ENCODE measurements around the gene GRPEL1.
A peak's percentile ranks its signal among the peaks of the same experiment; 100 is the strongest.

GRPEL1 gene

GRCh38 chr4:7045553-7045952 lies 22.3 kb downstream of the GRPEL1 start:
- Histone ChIP-seq H3K36me3 (replicated peaks; ENCODE audit: low read depth, low read length) (peaks cover 10% of the 10 kb centered on the region), H3K9me3 (ENCODE audit: insufficient read depth, low read length) (no peaks in the 10 kb centered on the region), H3K79me2 (ENCODE audit: low read length) (peaks cover 69% of the 10 kb centered on the region), H4K20me1 (ENCODE audit: insufficient read depth, low read length) (peaks cover 46% of the 10 kb centered on the region), H3K9ac (ENCODE audit: low read length) (no peak overlapping the region), H3K4me1 (ENCODE audit: low read length) (peaks cover 22% of the 10 kb centered on the region), H2AFZ (ENCODE audit: low read depth, low read length) (no peak overlapping the region), H3K4me3 (ENCODE audit: low read length) (no peak overlapping the region), H3K27ac (ENCODE audit: low read length) (no peak overlapping the region), H3K27me3 (ENCODE audit: low read depth, low read length) (no peaks in the 10 kb centered on the region), H3K4me2 (ENCODE audit: low read length) (no peak overlapping the region)
- TF ChIP-seq, protein P1, sequence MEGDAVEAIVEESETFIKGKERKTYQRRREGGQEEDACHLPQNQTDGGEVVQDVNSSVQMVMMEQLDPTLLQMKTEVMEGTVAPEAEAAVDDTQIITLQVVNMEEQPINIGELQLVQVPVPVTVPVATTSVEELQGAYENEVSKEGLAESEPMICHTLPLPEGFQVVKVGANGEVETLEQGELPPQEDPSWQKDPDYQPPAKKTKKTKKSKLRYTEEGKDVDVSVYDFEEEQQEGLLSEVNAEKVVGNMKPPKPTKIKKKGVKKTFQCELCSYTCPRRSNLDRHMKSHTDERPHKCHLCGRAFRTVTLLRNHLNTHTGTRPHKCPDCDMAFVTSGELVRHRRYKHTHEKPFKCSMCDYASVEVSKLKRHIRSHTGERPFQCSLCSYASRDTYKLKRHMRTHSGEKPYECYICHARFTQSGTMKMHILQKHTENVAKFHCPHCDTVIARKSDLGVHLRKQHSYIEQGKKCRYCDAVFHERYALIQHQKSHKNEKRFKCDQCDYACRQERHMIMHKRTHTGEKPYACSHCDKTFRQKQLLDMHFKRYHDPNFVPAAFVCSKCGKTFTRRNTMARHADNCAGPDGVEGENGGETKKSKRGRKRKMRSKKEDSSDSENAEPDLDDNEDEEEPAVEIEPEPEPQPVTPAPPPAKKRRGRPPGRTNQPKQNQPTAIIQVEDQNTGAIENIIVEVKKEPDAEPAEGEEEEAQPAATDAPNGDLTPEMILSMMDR (IDR thresholded peaks at IDR 0.05; ENCODE audit: low read depth, low read length): no peak
- TF ChIP-seq EZH2phosphoT487 (IDR thresholded peaks at IDR 0.05; ENCODE audit: low read depth): no peak

- H3K4me1 ChIP-seq (ENCODE audit: low read length): peaks cover 22% of the 10 kb centered on the region
- peaks cover 36% of the 10 kb centered on the region for H4K20me1 ChIP-seq (ENCODE audit: insufficient read depth, low read length)
- H3K4me2 ChIP-seq (ENCODE audit: low read length): peak overlapping the region; percentile 83
- H3K36me3 ChIP-seq (replicated peaks; ENCODE audit: low read depth, low read length): peaks cover 10% of the 10 kb centered on the region
- peaks cover 57% of the 10 kb centered on the region for H3K79me2 ChIP-seq (ENCODE audit: low read length)
- H2AFZ ChIP-seq (ENCODE audit: low read depth, low read length): no peak overlapping the region
- no peak overlapping the region for H3K27ac ChIP-seq (ENCODE audit: low read length)
- H3K4me3 ChIP-seq (ENCODE audit: low read length): peak overlapping the region; percentile 99
- no peaks in the 10 kb centered on the region for H3K27me3 ChIP-seq (ENCODE audit: low read depth, low read length)
- no peaks in the 10 kb centered on the region for H3K9me3 ChIP-seq (ENCODE audit: insufficient read depth, low read length)
- no peak for TF ChIP-seq EZH2phosphoT487 (IDR thresholded peaks at IDR 0.05; ENCODE audit: low read depth)
- TF ChIP-seq, protein P1 (IDR thresholded peaks at IDR 0.05; ENCODE audit: low read depth, low read length): no peak
- H3K9ac ChIP-seq (ENCODE audit: low read length): peak overlapping the region; percentile 97
Measured at GRCh38 chr4:7044137-7044930, 23.5 kb downstream of the GRPEL1 start.

DNA sequence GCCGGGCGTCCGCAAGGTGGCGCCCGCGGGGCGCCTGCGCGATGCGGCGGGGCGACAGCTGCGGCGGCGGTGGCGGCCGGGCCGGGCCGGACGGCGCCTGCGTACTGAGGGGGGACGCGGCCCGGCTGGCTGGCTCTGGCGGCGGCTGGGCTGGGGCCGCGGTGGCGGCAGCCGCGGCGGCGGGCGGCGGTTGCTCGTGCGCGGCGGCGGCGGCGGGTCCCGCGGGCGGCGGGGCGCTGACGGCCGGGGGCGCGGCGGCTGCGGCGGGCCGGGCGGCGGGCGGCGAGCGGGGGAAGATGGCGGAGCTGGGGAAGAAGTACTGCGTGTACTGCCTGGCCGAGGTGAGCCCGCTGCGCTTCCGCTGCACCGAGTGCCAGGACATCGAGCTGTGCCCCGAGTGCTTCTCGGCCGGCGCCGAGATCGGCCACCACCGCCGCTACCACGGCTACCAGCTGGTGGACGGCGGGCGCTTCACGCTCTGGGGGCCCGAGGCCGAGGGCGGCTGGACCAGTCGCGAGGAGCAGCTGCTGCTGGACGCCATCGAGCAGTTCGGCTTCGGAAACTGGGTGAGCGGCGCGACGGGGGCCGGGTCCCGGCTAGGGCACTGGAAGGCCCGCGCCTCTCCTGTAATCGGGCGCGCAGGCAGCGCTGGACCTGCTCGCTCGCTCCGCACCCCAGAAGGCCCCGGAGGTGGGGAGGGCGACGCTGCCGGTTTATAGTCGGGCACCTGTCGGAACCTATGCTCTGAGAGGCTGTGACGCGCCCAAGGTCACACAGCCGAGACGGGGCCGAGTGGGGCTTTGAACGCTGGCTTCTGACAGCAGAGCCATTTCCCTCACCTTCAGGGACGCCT lies 24.4 kb downstream of the GRPEL1 start, which contains the start of gene TADA2B:
TADA2B (plus strand) TSS at position 89 of the 853 bp plus-strand sequence; CDS start at position 297, 208 bp downstream.
- Histone ChIP-seq H3K9ac (ENCODE audit: low read length) (peak within 1 kb of the TSS; percentile 97), H3K27me3 (ENCODE audit: low read depth, low read length) (no peaks in the 10 kb centered on the region), H3K27ac (ENCODE audit: low read length) (peak within 1 kb of the TSS; percentile 59), H3K4me2 (ENCODE audit: low read length) (peak within 1 kb of the TSS; percentile 91), H3K4me1 (ENCODE audit: low read length) (peaks cover 22% of the 10 kb centered on the region), H3K36me3 (replicated peaks; ENCODE audit: low read depth, low read length) (peaks cover 7% of the 10 kb centered on the region), H2AFZ (ENCODE audit: low read depth, low read length) (peak within 1 kb of the TSS; percentile 90), H3K4me3 (ENCODE audit: low read length) (peak within 1 kb of the TSS; percentile 99), H3K79me2 (ENCODE audit: low read length) (peaks cover 50% of the 10 kb centered on the region), H4K20me1 (ENCODE audit: insufficient read depth, low read length) (peaks cover 34% of the 10 kb centered on the region), H3K9me3 (ENCODE audit: insufficient read depth, low read length) (no peaks in the 10 kb centered on the region)
- TF ChIP-seq, protein P1 (IDR thresholded peaks at IDR 0.05; ENCODE audit: low read depth, low read length): no peak
- no peak for TF ChIP-seq EZH2phosphoT487 (IDR thresholded peaks at IDR 0.05; ENCODE audit: low read depth)
